ENCODE measurements around the gene YAP1.
"Not testable (repeated sequence)": the region's sequence is repeated elsewhere in the genome, so short reads cannot be mapped to it uniquely, and the experiment has no call there.

YAP1 gene

DNA sequence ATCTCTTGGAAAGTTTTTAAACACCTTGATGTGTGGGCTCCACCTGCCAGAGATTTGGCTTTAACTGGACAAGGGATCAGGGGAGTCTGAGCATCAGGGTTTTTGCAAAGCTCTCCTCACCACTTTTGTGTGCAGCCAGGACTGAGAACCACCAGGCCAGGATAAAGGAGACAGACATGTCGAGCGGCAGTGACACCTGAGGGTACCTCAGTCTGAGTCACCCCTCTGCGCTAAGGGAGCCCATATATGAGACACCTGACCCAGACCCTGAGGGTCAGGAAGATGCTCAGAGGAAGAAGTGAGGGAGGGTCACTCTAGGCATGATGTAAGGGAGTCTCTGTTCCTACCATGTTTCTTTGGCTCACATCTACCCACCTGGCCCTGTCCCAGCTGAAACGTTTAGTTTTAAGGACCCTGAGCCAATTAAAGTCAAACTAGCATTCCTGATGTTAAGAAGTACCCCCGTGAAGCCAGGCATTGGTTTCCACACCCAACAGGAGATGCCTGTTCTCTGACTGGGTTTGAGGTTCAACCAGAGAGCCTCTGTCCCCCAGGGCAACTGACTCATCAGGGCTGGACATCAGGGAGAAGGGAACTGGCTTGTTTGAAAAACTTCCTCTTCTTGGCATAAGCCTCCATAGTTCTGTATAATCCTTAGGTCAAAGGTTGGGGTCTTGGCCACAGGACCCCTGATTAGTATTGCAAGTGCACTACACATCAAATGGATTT is 134.6 kb downstream of the YAP1 start:
- DNase-seq, result no peak

GRCh38 chr11:102251423-102251822 is 141.2 kb downstream of the YAP1 start:
- no peak for DNase-seq

- no peak for DNase-seq
These were observed 142.2 kb downstream of the YAP1 start for GRCh38 chr11:102252339-102252891.

GRCh38 chr11:102253020-102253715 is 142.9 kb downstream of the YAP1 start:
- DNase-seq, result no peak

GRCh38 chr11:102254047-102254446 is 143.8 kb downstream of the YAP1 start:
- DNase-seq, result no peak

GRCh38 chr11:102256251-102256650 is 146.0 kb downstream of the YAP1 start:
- no peak for DNase-seq

GRCh38 chr11:102260241-102260640 is 150.0 kb downstream of the YAP1 start:
- DNase-seq, result no peak

- DNase-seq, result no peak
These were observed 153.2 kb downstream of the YAP1 start for GRCh38 chr11:102263379-102264003.

GRCh38 chr11:102264704-102265103 is 154.5 kb downstream of the YAP1 start:
- DNase-seq, result not testable (repeated sequence)

DNA sequence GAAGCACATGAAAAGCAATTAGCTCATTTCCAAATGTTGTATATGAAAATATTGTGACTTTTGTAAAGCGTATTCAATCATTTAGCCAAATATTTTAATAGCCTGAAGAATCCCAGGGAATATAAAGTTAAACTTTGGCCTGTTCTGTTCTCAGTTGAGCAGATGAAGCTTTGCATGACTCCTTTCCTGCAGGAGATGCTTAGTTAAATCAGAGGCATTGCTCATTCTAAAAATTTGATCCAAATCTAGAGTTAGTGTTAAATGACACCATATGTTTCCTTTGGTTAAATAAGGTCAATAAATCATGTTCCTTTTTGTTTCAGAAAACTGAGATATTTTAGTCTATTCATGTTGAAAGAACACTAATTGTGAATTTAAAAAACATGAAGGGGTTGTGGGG is 155.9 kb downstream of the YAP1 start:
- no peak for DNase-seq

- DNase-seq, result no peak
These were observed 157.4 kb downstream of the YAP1 start for GRCh38 chr11:102267609-102268008.

GRCh38 chr11:102268083-102268984 is 158.1 kb downstream of the YAP1 start:
- no peak for DNase-seq

DNA sequence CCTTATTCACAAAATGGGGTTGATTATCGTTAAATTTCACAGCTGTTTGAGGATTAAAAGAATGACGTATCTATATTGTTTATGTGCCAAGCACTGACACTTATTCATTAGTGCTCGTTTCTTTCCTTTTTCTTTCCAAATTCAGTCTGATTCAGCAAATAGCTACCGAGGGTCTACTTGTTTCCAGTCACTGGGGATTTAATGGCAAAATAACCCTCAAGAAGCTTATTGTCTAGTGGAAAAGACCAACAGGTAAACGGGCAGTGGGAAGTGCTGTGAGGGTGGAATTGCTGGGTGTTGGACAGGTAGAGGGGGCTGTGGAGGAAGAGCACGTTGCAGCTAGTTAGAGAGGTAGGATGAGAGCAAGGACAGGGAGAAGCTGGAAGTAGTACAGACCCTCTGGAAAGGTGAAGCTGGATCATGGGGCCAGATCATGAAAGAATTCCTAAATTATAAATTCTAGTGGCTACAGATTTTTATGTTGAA is 158.8 kb downstream of the YAP1 start:
- DNase-seq, result no peak

- no peak for DNase-seq
These were observed 159.7 kb downstream of the YAP1 start for GRCh38 chr11:102269927-102270326.

DNA sequence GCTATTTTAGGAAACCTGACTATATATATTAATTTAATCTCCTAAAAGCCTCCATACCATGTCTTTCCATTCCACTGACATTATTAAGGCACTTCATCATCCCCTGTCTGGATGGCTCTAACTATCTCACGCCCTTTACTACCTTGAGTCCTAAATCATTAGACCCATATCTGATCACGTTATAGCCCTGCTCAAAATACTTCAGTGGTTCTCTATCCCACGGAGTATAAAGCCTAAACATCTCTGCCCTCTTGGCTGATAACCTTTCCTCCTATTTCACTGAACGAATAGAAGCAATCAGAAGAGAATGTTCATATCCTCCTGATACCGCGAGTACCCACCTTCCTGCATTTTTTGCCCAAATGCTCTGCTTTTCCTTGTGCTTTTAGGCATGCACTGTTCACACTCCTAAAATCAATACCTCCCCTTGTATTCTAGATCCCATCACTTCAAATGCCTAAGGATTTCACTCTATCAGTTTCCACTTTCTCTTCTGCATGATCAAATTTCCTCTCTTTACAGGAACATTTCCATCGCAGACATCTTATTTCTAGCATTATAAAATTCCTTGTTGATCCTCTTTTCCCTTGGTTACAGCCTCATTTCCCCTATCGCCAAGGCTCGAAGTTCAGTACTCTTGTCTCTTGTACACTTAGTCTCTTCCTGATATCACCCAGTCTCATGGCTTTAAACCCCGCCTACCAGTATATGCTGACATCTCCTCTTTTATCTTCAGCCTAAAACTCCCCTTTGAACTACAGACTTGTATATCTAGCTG is 162.0 kb downstream of the YAP1 start:
- no peak for DNase-seq

DNA sequence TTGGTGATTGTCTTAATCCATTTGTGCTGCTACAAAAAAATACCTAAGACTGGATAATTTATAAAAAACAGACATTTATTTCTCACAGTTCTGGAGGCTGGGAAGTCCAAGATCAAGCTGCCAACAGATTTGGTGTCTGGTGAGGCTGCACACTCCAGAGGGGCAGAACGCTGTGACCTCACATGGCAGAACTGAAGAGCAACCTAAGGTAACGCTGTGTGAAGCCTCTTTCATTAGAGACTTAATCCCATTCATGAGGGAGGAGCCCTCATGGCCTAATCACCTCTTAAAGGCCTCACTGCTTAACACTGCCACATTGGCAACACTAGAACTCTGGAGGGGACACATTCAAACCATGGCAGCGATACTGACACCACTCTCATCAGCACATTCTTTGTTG is 164.4 kb downstream of the YAP1 start:
- DNase-seq, result no peak

GRCh38 chr11:102276362-102276761 is 166.1 kb downstream of the YAP1 start:
- no peak for DNase-seq

DNA sequence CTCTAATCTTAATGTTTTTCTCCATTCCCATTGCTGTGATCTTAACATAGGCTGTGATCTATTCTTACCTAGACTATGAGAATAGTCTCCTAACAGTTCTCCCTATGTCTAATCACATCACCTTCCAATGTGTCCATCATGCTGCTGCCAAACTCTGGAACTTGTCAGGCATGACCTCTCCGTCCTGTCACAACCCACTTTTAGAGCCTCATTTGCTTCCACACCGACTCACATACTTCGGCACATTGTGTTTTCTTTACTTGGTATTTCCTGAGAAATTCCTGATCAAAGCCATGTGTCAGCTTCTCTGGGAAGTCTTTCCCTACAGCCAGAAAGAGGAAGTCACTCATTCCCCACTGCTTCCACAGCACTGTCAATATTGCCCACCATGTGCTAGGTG is 166.5 kb downstream of the YAP1 start:
- no peak for DNase-seq

- DNase-seq, result no peak
These were observed 169.5 kb downstream of the YAP1 start for GRCh38 chr11:102279641-102280170.

- no peak for DNase-seq
These were observed 170.1 kb downstream of the YAP1 start for GRCh38 chr11:102280245-102280833.

All from GDM1 (cell line).